ENCODE data around the gene CARMIL1.

The CARMIL1 gene

GRCh38 chr6:25659633-25660368 lies 380.6 kb downstream of the CARMIL1 start:
- DNase-seq (ENCODE audit: low spot score), result no peak

DNA sequence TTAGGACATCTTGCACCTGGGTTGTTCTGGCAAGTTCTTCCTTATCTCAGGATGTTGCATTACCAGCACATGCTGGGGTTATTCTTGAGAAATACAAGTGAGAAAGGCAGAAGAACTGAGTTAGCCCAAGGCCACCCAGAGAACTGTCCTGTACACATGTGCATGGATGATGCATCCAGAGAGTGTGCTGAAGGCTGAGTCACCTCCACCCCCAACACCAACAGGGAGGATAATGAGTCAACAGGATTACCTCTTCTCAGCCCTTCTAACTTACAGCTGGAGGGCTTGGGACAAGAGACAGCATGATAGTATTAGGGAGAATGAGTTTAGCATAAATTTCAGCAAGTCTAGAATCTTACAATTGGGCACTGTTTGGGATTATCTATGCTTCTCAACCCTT lies 381.3 kb downstream of the CARMIL1 start:
- DNase-seq (ENCODE audit: low spot score), result peak; percentile 26

- no peak for DNase-seq (ENCODE audit: low spot score)
Observed at GRCh38 chr6:25661129-25661779, 382.1 kb downstream of the CARMIL1 start.

DNA sequence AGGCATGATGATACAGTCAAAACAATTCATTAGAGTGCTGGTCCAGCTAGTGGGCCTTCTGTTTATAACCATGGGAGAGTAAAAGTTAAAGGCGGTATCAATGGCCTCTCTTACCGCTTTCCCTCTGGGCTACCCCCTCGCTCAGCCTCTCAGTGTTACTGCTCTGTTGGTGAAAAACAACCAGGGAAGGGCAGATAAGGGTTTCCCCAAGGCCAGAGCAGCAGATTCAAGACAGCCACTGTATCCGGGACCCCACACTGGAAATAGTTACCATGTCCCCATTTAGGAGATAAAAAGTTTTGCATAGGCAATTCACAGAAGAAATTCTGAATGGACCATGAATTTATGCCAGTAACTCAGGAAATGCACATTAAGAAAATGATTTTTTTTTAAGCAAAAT lies 386.3 kb downstream of the CARMIL1 start:
- no peak for DNase-seq (ENCODE audit: low spot score)

DNA sequence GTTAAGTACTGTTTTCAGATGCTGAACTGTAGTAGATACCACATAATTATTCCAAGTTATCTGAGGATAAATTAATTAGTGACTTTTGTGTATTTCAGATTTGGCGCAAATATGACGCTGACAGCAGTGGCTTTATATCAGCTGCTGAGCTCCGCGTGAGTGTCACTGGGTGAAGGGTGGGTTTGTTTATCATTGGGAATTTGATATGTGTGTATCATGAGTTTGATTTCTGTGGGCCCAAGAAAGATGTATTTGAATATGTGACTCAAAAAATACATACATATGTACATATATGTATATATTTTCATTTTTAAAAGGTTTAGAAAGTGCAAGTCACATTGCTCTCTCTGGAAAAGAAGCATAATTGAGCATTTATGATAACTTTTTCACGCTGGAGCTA lies 390.2 kb downstream of the CARMIL1 start:
- no peak for DNase-seq (ENCODE audit: low spot score)
